SK-N-SH (cell line): ENCODE measurements around the gene NANOGP8.

Experiments
- EP300 ChIP-seq, 2 experiments: IDR thresholded peaks; 2 replicates each; pipeline versions ENCODE4 v1.4.0 to v1.6.1; 2012; ENCODE audit warnings: borderline replicate concordance in 1 of 2, low read depth in 1 of 2, low read length in 1 of 2
- FOSL2 ChIP-seq: IDR thresholded peaks from 2 replicates; pipeline ENCODE4 v1.4.0; 2012; ENCODE audit warnings: low read depth, mild to moderate bottlenecking, moderate library complexity, borderline replicate concordance
- MAX ChIP-seq: IDR thresholded peaks from 2 replicates; pipeline ENCODE4 v1.4.0; 2012; ENCODE audit warnings: low read depth
- MXI1 ChIP-seq: IDR thresholded peaks from 2 replicates; pipeline ENCODE4 v1.6.1; 2012; ENCODE audit warnings: mild to moderate bottlenecking, low read depth, low read length, improper control_type of control experiment
- NFIC ChIP-seq: IDR thresholded peaks from 2 replicates; pipeline ENCODE4 v1.4.0; 2012; ENCODE audit warnings: borderline replicate concordance
- POLR2AphosphoS5 ChIP-seq: IDR thresholded peaks from 2 replicates; pipeline ENCODE4 v1.6.1; 2012; ENCODE audit warnings: low read depth, low read length
- RCOR1 ChIP-seq: fragments of 150-350 bp; IDR thresholded peaks from 2 replicates; pipeline ENCODE4 v1.6.1; 2017; ENCODE audit warnings: antibody characterized with exemption, low read length
- RFX5 ChIP-seq: IDR thresholded peaks from 2 replicates; pipeline ENCODE4 v1.6.1; 2012; ENCODE audit warnings: mild to moderate bottlenecking, improper control_type of control experiment, low read length
- RXRA ChIP-seq: IDR thresholded peaks from 2 replicates; pipeline ENCODE4 v1.4.0; 2012; ENCODE audit warnings: low read depth, mild to moderate bottlenecking, borderline replicate concordance
- TAF1 ChIP-seq: IDR thresholded peaks from 2 replicates; pipeline ENCODE4 v1.6.1; 2012; ENCODE audit warnings: low read depth, mild to moderate bottlenecking, low read length, moderate library complexity, borderline replicate concordance
- TEAD4 ChIP-seq: IDR thresholded peaks from 2 replicates; pipeline ENCODE4 v1.4.0; 2012; ENCODE audit warnings: mild to moderate bottlenecking, borderline replicate concordance; ENCODE audit not compliant: insufficient read depth
- YY1 ChIP-seq: IDR thresholded peaks from 2 replicates; pipeline ENCODE4 v1.4.0; 2012; ENCODE audit warnings: low read depth, mild to moderate bottlenecking
- TF ChIP-seq, protein P1 (sequence below): fragments of 200-600 bp; sonication (generic); IDR thresholded peaks from 2 replicates; pipeline ENCODE4 v1.6.1; 2017; ENCODE audit warnings: antibody characterized with exemption, mild to moderate bottlenecking, moderate library complexity

- TF ChIP-seq, protein P1, sequence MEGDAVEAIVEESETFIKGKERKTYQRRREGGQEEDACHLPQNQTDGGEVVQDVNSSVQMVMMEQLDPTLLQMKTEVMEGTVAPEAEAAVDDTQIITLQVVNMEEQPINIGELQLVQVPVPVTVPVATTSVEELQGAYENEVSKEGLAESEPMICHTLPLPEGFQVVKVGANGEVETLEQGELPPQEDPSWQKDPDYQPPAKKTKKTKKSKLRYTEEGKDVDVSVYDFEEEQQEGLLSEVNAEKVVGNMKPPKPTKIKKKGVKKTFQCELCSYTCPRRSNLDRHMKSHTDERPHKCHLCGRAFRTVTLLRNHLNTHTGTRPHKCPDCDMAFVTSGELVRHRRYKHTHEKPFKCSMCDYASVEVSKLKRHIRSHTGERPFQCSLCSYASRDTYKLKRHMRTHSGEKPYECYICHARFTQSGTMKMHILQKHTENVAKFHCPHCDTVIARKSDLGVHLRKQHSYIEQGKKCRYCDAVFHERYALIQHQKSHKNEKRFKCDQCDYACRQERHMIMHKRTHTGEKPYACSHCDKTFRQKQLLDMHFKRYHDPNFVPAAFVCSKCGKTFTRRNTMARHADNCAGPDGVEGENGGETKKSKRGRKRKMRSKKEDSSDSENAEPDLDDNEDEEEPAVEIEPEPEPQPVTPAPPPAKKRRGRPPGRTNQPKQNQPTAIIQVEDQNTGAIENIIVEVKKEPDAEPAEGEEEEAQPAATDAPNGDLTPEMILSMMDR = no peak
- no peak for TF ChIP-seq POLR2AphosphoS5
- TF ChIP-seq MXI1 = no peak
- no peak for TF ChIP-seq EP300 (IDR thresholded peaks at IDR 0.05; ENCODE audit: borderline replicate concordance in 1 of 2, low read depth in 1 of 2, low read length in 1 of 2)
- no peak for TF ChIP-seq MAX
- no peak for TF ChIP-seq RCOR1
- no peak for TF ChIP-seq TEAD4
- no peak for TF ChIP-seq RFX5
- TF ChIP-seq NFIC = no peak
- TF ChIP-seq RXRA = no peak
- no peak for TF ChIP-seq TAF1
- TF ChIP-seq FOSL2 = no peak
- TF ChIP-seq YY1 = no peak
These were observed 23.8 kb downstream of the NANOGP8 start for GRCh38 chr15:35061161-35061824.
